NCI-H446 (cell line): ENCODE measurements around the gene STK39.

Experiments used
- DNase-seq, 2 experiments: peaks; one replicate each; lab custom pipeline; 2025; lab: John Stamatoyannopoulos, UW

The STK39 gene

DNA sequence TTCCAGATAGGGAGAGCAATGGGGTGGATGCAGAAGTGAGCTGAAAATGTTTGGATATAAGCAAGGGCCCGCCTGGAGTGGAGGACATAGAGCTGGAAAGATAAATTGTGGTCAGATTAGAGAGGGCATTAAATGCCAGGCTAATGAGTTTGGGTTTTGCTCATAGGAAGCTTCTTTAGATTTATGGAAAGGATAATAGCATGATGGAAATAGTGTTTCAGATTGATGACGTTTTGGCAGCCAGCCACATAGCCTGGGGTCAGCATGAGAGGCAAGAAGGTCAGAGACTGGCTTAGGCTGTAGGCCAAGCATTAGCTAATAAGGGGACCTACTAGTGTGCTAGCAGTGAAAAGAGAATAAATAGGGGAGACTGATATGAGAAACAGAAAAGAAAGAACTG is 321.6 kb downstream of the STK39 start:
- no peak for DNase-seq

GRCh38 chr2:167924556-167924955 is 322.8 kb downstream of the STK39 start:
- DNase-seq, result no peak

DNA sequence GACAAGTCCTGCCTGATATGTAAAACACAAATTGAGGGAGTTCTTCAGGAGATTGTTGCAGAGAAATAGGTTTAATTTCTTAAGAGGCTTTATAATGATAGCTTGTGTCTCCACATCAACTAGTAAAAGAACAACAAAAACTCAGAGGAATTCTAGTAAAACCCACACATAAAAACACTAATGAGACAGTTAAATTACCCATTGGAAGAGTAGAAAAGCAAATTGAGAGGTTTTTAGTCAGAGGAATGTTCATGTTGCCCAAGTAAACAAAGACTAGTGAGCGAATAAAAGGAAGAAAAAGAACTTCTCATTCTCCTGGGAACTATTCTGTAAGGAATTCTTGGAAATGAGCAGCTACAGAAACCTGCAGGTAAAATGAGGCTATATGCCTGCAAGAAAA is 330.6 kb downstream of the STK39 start:
- no peak for DNase-seq

DNA sequence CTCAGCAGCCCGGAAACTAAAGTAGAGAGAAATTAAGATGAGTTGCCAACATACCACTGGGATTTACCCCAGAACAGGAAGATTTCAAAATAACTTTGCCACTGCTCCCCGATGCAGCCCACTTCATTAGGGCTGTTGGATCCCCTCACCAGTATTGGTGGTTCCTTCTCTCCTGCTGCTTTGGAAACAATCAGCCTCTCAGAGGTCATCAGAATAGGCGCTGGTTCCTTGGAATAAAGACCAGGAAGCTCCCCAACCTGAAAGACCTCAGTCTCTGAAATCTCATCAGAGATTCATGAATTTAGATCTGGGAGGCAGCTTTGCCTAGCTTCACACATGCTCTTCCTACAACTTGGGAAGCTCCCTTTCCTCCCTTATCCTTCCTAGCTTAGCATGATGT is 332.4 kb downstream of the STK39 start:
- no peak for DNase-seq

DNA sequence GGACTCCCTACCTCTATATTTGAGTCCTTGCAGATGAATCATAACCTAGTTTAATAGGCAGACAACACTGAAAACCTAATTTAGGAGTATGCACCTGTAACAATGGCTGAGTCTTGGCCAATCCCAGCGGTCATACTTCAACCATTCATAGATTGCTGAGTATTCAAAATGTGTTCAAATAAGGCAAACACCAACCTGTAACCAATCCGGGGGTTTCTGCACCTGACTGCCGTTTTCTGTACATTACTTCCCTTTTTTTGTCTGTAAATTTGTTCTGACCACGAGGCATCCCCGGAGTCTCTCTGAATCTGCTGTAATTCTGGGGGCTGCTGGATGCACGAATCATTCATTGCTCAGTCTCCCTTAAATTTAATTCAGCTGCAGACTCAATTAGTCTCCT is 338.6 kb downstream of the STK39 start:
- DNase-seq, result no peak

- no peak for DNase-seq
Observed at GRCh38 chr2:167905668-167906067, 341.7 kb downstream of the STK39 start.
